Heart left ventricle (tissue), 16 donors: Measurements from ENCODE around the gene TRPC4. TPM values are rescaled to one million over a fixed set of nuclear protein-coding genes. Genes with fewer than 3 reads are reported as not detected.
A peak's percentile ranks its signal among the peaks of the same experiment; 100 is the strongest.

Experiments
- ATAC-seq, 4 donors: fragments of 200-7000 bp; cut with Tn5 transposase; one replicate each; pipeline ENCODE4 v1.9.1; 2020 to 2022; ENCODE audit warnings: moderate library complexity in 4 of 4, mild to moderate bottlenecking in 3 of 4, moderate number of reproducible peaks in 1 of 4
- DNase-seq, 5 donors: peaks; one replicate each; pipeline ENCODE4 v3.0.0-alpha.2; 2020
- H3K27ac ChIP-seq, 12 donors: fragments of 200-600 bp; sonication (generic) in 4 of 12; one replicate each; pipeline versions ENCODE4 v1.5.0 to v1.8.0; 2016 to 2022; ENCODE audit warnings: mild to moderate bottlenecking in 2 of 12
- H3K27me3 ChIP-seq, 9 donors: fragments of 200-600 bp; sonication (generic) in 2 of 9; one replicate each; pipeline versions ENCODE4 v1.5.1 to v1.8.0; 2016 to 2022; ENCODE audit warnings: mild to moderate bottlenecking in 3 of 9
- H3K36me3 ChIP-seq, 9 donors: fragments of 200-600 bp; sonication (generic) in 2 of 9; one replicate each; pipeline versions ENCODE4 v1.5.0 to v1.8.0; 2018 to 2022; ENCODE audit warnings: mild to moderate bottlenecking in 2 of 9
- H3K4me1 ChIP-seq, 12 donors: fragments of 200-600 bp; sonication (generic) in 4 of 12; one replicate each; pipeline versions ENCODE4 v1.5.0 to v1.8.0; 2016 to 2022; ENCODE audit warnings: mild to moderate bottlenecking in 3 of 12
- H3K4me3 ChIP-seq, 12 donors: fragments of 200-600 bp; sonication (generic) in 4 of 12; one replicate each; pipeline versions ENCODE4 v1.5.0 to v1.8.0; 2017 to 2022; ENCODE audit warnings: mild to moderate bottlenecking in 9 of 12, moderate library complexity in 4 of 12
- H3K9me3 ChIP-seq, 12 donors: fragments of 200-600 bp; sonication (generic) in 4 of 12; one replicate each; pipeline versions ENCODE4 v1.5.0 to v1.8.0; 2016 to 2022; ENCODE audit warnings: mild to moderate bottlenecking in 1 of 12
- CTCF ChIP-seq, 12 donors: fragments of 200-600 bp; sonication (generic) in 4 of 12; IDR thresholded peaks; one replicate each; pipeline versions ENCODE4 v1.5.0 to v1.8.0; 2018 to 2022; ENCODE audit warnings: antibody characterized with exemption in 12 of 12, mild to moderate bottlenecking in 5 of 12
- POLR2A ChIP-seq, 2 donors: fragments of 450-650 bp; IDR thresholded peaks; one replicate each; pipeline ENCODE4 v1.6.1; 2017; ENCODE audit warnings: antibody characterized with exemption in 2 of 2, mild to moderate bottlenecking in 2 of 2, moderate library complexity in 2 of 2
- WGBS, 4 donors: extraction: QIAGEN DNeasy Blood & Tissue Kit in 2 of 4; methylation state at CpG; one replicate each; pipeline versions ENCODE4 v1.1.5 to v1.1.7; 2013 to 2018; 5-methylcytosine and 5-hydroxymethylcytosine counted together
- intact Hi-C, 10 donors: fragments of 100-400 bp; cut with DNase I; formaldehyde crosslinking; loops; one replicate each; pipeline versions ENCODE4 v1.11.1 to v1.14.2; 2022
- polyA plus RNA-seq, 2 donors: library from polyadenylated mRNA; stranded (reverse); fragments of 200-250 nt; gene quantifications; one replicate each; pipeline ENCODE4 v1.2.3, GENCODE V29; 2013
- total RNA-seq, 9 donors: library from RNA; depleted of rRNA in 2 of 9; stranded (reverse); fragments of >200 nt in 2 of 9; fragmentation: NEBNext Ultra II Directional in 3 of 9; extraction: Animal tissue kit (Norgen Biotek cat#: 25700) in 3 of 9; gene quantifications; one replicate each; pipeline versions ENCODE4 v1.1.0 to v1.2.4, GENCODE V29; 2016 to 2023
- donor health status: ischemic (EF 13 %, LVEDD 7.1; RV severe dilation, severe dysfunction).
- donor health status: healthy with polysubstance abuse.
- donor health status: DM: no; HTN: yes; CAD: no.
- donor health status: DM: no; HTN: no; CAD: no.
- donor health status: ischemic (EF 25% LVEDD 6.9; RV normal size, moderate dysfunction).
- donor health status: ischemic (EF 25% LVEDD 5.7; RV mildly dilated, moderate dysfunction).
- donor health status: healthy.
- donor health status: DM: yes; HTN: yes; CAD: no.
- donor health status: ischemic (EF 35%, LVEDD 5.7; RV mildly dilated, moderate dysfunction).
- donor health status: nonischemic (EF 11% LVEDD 7.7; RV severe dilation, severe dysfunction).
- donor health status: DM: yes; HTN: yes; CAD: no.
- donor health status: PGD.
- donor health status: ischemic (EF 29% LVEDD 5.4; RV normal size, mild dysfunction).
- donor health status: nonischemic (EF 23%, LVEDD 6.1; RV moderate dilation, normal function).

Gene TRPC4
- total and polyA plus RNA-seq, 11 donors = 0.25 to 2.5 (median 0.79) TPM

- no peaks in the 10 kb centered on the region for H3K36me3 ChIP-seq
- no peaks in the 10 kb centered on the region for H3K9me3 ChIP-seq
- H3K4me1 ChIP-seq = no peaks in the 10 kb centered on the region
- TF ChIP-seq POLR2A (IDR thresholded peaks at IDR 0.05) = no peak
- no peak for TF ChIP-seq CTCF (IDR thresholded peaks at IDR 0.05)
- no peak overlapping the region for H3K27ac ChIP-seq
- no peak overlapping the region for H3K4me3 ChIP-seq
- no peaks in the 10 kb centered on the region for H3K27me3 ChIP-seq
- ATAC-seq (no peak), DNase-seq (no peak)
- intact Hi-C loops = no loop called here
- WGBS, 4 donors = 92 to 97% (median 94%) methylated on average over 3 of the region's 3 CpGs
Measured at GRCh38 chr13:37695200-37695599, 174.4 kb downstream of the TRPC4 start.

- Histone ChIP-seq H3K4me3 (no peak overlapping the region), H3K36me3 (no peaks in the 10 kb centered on the region), H3K27me3 (no peaks in the 10 kb centered on the region), H3K9me3 (no peaks in the 10 kb centered on the region), H3K4me1 (no peaks in the 10 kb centered on the region), H3K27ac (no peak overlapping the region)
- TF ChIP-seq POLR2A (IDR thresholded peaks at IDR 0.05) (no peak), CTCF (IDR thresholded peaks at IDR 0.05) (no peak)
- no peak for DNase-seq
- intact Hi-C loops = no loop called here
- no peak for ATAC-seq
- 94 to 96% (median 95%) methylated on average over 5 of the region's 5 CpGs for WGBS, 4 donors
Measured at GRCh38 chr13:37690361-37690760, 179.2 kb downstream of the TRPC4 start.

- no peaks in the 10 kb centered on the region for H3K27me3 ChIP-seq
- ATAC-seq (no peak), DNase-seq (no peak)
- H3K36me3 ChIP-seq = no peaks in the 10 kb centered on the region
- TF ChIP-seq CTCF (IDR thresholded peaks at IDR 0.05) (no peak), POLR2A (IDR thresholded peaks at IDR 0.05) (no peak)
- intact Hi-C loops = no loop called here
- no peak overlapping the region for H3K4me3 ChIP-seq
- no peaks in the 10 kb centered on the region for H3K9me3 ChIP-seq
- H3K27ac ChIP-seq = no peak overlapping the region
- H3K4me1 ChIP-seq = no peaks in the 10 kb centered on the region
- WGBS, 4 donors = 91 to 99% (median 95%) methylated on average over 2 of the region's 2 CpGs
Measured at GRCh38 chr13:37686501-37686900, 183.1 kb downstream of the TRPC4 start.

GRCh38 chr13:37685206-37685605 lies 184.4 kb downstream of the TRPC4 start:
- WGBS, 4 donors = 84 to 88% (median 86%) methylated on average over 5 of the region's 5 CpGs

GRCh38 chr13:37682496-37682895 lies 187.1 kb downstream of the TRPC4 start:
- DNase-seq (no peak), ATAC-seq (no peak)
- 85 to 91% (median 85%) methylated on average over 3 of the region's 3 CpGs for WGBS, 4 donors
- H3K36me3 ChIP-seq = no peaks in the 10 kb centered on the region
- intact Hi-C loops = no loop called here
- H3K4me1 ChIP-seq = no peaks in the 10 kb centered on the region
- H3K27me3 ChIP-seq = no peaks in the 10 kb centered on the region
- no peaks in the 10 kb centered on the region for H3K9me3 ChIP-seq
- H3K27ac ChIP-seq = peak overlapping the region in 1 of 12 donors; percentile 38
- TF ChIP-seq POLR2A (IDR thresholded peaks at IDR 0.05) (no peak), CTCF (IDR thresholded peaks at IDR 0.05) (no peak)
- no peak overlapping the region for H3K4me3 ChIP-seq

More at GRCh38 chr13:37685206-37685605, 184.4 kb downstream of the TRPC4 start:
- DNase-seq = no peak
- no peaks in the 10 kb centered on the region for H3K27me3 ChIP-seq
- no peak for TF ChIP-seq POLR2A (IDR thresholded peaks at IDR 0.05)
- no peaks in the 10 kb centered on the region for H3K9me3 ChIP-seq
- no peaks in the 10 kb centered on the region for H3K4me1 ChIP-seq
- no peak for ATAC-seq
- no peak overlapping the region for H3K27ac ChIP-seq
- H3K4me3 ChIP-seq = no peak overlapping the region
- intact Hi-C loops = no loop called here
- no peaks in the 10 kb centered on the region for H3K36me3 ChIP-seq
